Activated CD8-positive, alpha-beta memory T cell treated with anti-CD3 and anti-CD28 coated beads, Interleukin-2, amount 10 ng/mL, durations not matched to agents 7 days and 5 days (primary cell): ENCODE data around the gene BMPR1A. TPM values are rescaled to one million over a fixed set of nuclear protein-coding genes. Genes with fewer than 3 reads are reported as not detected.
"Not testable (repeated sequence)": the region's sequence is repeated elsewhere in the genome, so short reads cannot be mapped to it uniquely, and the experiment has no call there.

ENCODE experiments used
- ATAC-seq: fragments of 150-1000 bp; cut with Tn5 transposase; one replicate; pipeline ENCODE4 v1.10.0; 2021; ENCODE audit warnings: moderate library complexity
- CTCF ChIA-PET: fragments of 350-600 bp; sonication (Branson Sonifier 250); formaldehyde crosslinking; loops from one replicate; lab custom pipeline; 2021; ENCODE audit warnings: antibody characterized with exemption; lab: Charles Lee
- DNase-seq: peaks from one replicate; pipeline ENCODE4 v3.0.0-alpha.2; 2020
- H3K27ac Mint-ChIP-seq: one replicate; pipeline ENCODE4 v1.8.0; 2021; ENCODE audit warnings: mild to moderate bottlenecking, mixed read lengths
- H3K27me3 Mint-ChIP-seq: one replicate; pipeline ENCODE4 v1.8.0; 2021; ENCODE audit warnings: mixed read lengths
- H3K36me3 Mint-ChIP-seq: one replicate; pipeline ENCODE4 v1.8.0; 2021; ENCODE audit warnings: mild to moderate bottlenecking, mixed read lengths
- H3K4me1 Mint-ChIP-seq: one replicate; pipeline ENCODE4 v1.8.0; 2021; ENCODE audit warnings: mixed read lengths
- H3K4me3 Mint-ChIP-seq: one replicate; pipeline ENCODE4 v1.8.0; 2021; ENCODE audit warnings: mild to moderate bottlenecking, moderate library complexity, mixed read lengths
- H3K9me3 Mint-ChIP-seq: one replicate; pipeline ENCODE4 v1.8.0; 2022; ENCODE audit warnings: low read depth, mixed read lengths
- total RNA-seq, 2 experiments: library from RNA; stranded (reverse); gene quantifications; one replicate each; pipeline ENCODE4 v1.2.3, GENCODE V29; 2021

BMPR1A gene
- total RNA-seq, 2 experiments from 2014 or later = 17.1 to 19.5 TPM

DNA sequence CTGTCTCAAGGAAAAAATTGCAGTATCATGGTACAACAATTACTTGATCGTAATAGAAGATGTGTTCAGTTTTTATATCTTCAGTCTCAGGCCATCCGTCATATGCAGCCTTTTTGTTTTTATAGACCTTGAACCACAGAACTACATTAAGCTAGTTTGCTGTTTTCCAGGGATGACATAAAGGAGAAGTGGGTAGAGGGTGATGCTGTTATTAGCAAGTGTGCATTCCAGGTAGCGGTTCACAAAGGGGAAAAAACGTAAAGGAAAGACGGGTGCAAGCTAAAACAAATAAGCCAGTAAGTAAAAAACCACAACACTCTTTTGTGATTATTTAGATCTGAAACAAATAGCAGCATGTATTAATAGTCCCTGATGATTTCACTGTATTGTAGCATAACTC is 71.7 kb downstream of the BMPR1A start:
- Mint-ChIP-seq H3K9me3 (no peaks in the 10 kb centered on the region), H3K27ac (no peak overlapping the region), H3K4me1 (no peaks in the 10 kb centered on the region), H3K27me3 (no peaks in the 10 kb centered on the region), H3K4me3 (no peak overlapping the region), H3K36me3 (peaks cover 3% of the 10 kb centered on the region)
- DNase-seq (no peak), ATAC-seq (no peak)
- CTCF ChIA-PET = no interaction called here

DNA sequence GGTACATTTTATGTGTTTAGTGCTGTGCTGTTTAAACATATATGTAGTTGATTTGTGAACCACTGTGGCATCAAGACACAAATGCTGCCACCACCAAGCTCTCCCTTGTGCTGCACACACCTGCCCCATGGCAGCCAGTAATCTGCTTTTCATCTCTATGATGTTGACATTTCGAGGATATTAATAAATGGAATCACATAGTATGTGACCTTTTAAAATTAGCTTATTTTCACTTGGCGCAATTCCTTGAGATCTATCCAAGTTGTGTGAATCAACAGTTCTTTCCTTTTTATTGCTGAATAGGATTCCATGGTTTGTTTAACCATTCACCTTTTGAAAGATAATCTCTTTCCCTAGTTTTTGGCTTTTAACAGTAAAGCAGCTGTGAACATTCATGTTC is 73.1 kb downstream of the BMPR1A start:
- Mint-ChIP-seq H3K9me3 (no peaks in the 10 kb centered on the region), H3K4me3 (no peak overlapping the region), H3K36me3 (peaks cover 3% of the 10 kb centered on the region), H3K27ac (no peak overlapping the region), H3K27me3 (no peaks in the 10 kb centered on the region), H3K4me1 (no peaks in the 10 kb centered on the region)
- DNase-seq (no peak), ATAC-seq (no peak)
- CTCF ChIA-PET = no interaction called here

DNA sequence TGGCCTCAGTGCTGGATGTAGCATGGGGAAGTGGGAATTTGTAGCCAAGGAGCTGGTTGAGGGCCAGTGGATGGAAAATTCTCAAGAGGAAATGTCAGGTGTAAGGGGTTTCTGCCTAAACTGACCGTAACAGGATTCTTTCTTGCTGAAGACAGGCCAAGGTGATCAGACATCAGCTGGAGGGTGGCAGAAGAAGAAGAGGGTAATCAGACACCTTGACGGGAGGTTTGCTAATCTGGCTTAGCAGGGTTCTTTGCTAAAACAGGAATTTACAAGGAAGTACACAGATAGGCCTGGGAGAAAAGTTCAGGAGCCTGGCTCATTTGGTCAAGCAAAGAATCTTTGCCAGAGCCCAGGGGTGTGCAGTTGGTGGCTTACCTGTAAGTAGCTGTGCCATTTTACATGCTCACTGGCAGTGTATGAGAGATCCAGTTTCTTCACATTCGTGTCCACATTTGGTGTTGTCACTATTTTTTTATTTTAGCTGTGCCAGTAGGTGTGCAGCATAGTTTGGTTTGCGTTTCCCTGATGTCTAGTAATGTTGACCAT is 73.7 kb downstream of the BMPR1A start:
- H3K4me3 Mint-ChIP-seq = no peak overlapping the region
- H3K36me3 Mint-ChIP-seq = peaks cover 3% of the 10 kb centered on the region
- H3K27me3 Mint-ChIP-seq = no peaks in the 10 kb centered on the region
- DNase-seq (no peak), ATAC-seq (no peak)
- H3K4me1 Mint-ChIP-seq = peaks cover 4% of the 10 kb centered on the region
- no peak overlapping the region for H3K27ac Mint-ChIP-seq
- CTCF ChIA-PET = no interaction called here
- H3K9me3 Mint-ChIP-seq = no peaks in the 10 kb centered on the region

DNA sequence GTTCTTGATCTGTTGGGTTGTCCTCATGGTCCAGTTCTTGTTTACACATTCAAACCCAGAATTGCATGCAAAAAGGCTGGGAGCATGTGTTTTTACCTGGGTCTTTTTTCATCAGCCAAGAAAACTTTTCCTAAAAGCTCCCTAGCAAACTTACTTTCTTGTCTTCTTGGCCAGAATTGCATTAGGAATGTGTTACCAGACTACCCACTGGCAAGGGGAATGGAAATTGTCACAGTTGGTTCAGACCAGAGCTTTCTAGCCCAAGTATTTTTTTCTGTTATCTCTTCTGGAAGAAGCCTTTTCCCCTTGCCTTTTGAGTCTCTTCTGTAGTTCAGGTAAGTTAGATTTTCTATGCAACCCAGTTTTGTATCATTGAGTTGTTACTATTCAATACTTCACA is 77.5 kb downstream of the BMPR1A start:
- Mint-ChIP-seq H3K27ac (no peak overlapping the region), H3K27me3 (no peaks in the 10 kb centered on the region), H3K9me3 (no peaks in the 10 kb centered on the region), H3K4me3 (no peak overlapping the region), H3K36me3 (peaks cover 3% of the 10 kb centered on the region), H3K4me1 (peaks cover 10% of the 10 kb centered on the region)
- CTCF ChIA-PET = interaction anchor here (0.7 kb wide), 1 partner anchor 105 kb away, joined by 4 read pairs; no protein-coding TSS in a partner anchor
- DNase-seq = no peak
- ATAC-seq = no peak

DNA sequence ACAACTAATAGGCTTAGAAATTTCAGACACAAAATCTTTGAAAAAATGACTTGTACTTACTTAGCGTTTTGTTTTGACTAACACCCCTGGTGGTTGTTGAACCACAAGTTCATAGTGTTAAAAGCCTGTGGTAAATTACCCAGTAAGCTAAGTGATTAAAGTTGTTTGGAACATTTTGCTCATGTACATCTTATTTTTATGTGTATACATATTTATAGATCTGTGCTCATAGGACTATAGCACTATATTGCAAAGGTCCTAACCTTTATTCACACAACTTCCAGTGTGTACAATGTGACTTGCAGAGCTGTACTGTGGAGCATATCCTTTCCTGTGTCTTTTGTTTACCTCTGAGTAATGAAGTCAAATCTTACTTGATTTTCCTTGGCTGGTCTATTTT is 79.6 kb downstream of the BMPR1A start:
- no peak overlapping the region for H3K27ac Mint-ChIP-seq
- H3K4me1 Mint-ChIP-seq = peaks cover 10% of the 10 kb centered on the region
- no peak overlapping the region for H3K4me3 Mint-ChIP-seq
- DNase-seq = no peak
- H3K36me3 Mint-ChIP-seq = peaks cover 6% of the 10 kb centered on the region
- CTCF ChIA-PET = interaction anchor here (0.8 kb wide), 2 partner anchors 10 to 103 kb away, joined by 3 to 5 read pairs; no protein-coding TSS in a partner anchor
- H3K9me3 Mint-ChIP-seq = no peaks in the 10 kb centered on the region
- peak; percentile 70 for ATAC-seq
- no peaks in the 10 kb centered on the region for H3K27me3 Mint-ChIP-seq

DNA sequence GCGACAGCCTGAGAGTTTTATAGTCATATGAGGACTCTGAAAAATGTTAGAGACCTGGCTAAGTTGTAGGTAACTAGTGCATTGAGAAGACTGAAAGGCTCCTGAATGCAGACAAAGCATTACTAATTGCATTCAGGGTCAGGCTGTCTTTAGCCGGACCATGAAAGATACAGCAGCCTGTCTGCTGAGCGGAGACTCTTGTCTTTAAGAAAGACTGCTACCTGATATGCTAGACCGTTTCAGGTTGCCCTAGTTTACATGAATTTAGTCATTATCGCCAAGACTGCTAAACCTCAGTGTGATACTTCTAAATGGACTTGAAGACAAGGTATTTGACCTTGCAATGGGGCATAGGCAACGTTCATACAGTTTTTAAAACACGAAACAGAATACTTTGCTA is 81.2 kb downstream of the BMPR1A start:
- DNase-seq (no peak), ATAC-seq (no peak)
- CTCF ChIA-PET = no interaction called here
- Mint-ChIP-seq H3K36me3 (peaks cover 10% of the 10 kb centered on the region), H3K4me1 (peaks cover 10% of the 10 kb centered on the region), H3K4me3 (no peak overlapping the region), H3K27ac (no peak overlapping the region), H3K9me3 (no peaks in the 10 kb centered on the region), H3K27me3 (no peaks in the 10 kb centered on the region)

DNA sequence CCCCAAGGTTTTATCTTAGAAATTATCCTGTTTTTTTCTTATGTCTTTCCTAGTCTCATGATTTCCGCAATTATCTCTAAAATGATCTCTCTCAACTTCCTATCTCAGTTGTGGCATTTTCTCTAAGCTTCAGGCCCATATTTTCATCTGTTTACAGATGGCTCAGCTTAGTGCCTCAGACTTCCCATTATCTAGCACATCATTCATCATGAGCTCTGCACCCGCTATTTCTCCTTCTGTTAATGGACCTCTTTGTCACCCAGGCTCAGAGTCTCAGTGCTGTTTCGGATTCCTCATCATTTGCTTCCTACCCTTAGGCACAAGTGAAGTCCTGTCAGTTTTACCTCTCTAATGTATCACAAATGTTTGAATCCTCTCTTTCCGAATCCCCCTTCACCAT is 84.1 kb downstream of the BMPR1A start:
- no peaks in the 10 kb centered on the region for H3K9me3 Mint-ChIP-seq
- H3K27ac Mint-ChIP-seq = no peak overlapping the region
- H3K27me3 Mint-ChIP-seq = no peaks in the 10 kb centered on the region
- H3K4me1 Mint-ChIP-seq = peaks cover 5% of the 10 kb centered on the region
- CTCF ChIA-PET = interaction anchor here (1.4 kb wide), 1 partner anchor 9 kb away, joined by 3 read pairs; no protein-coding TSS in a partner anchor
- H3K4me3 Mint-ChIP-seq = no peak overlapping the region
- peaks cover 14% of the 10 kb centered on the region for H3K36me3 Mint-ChIP-seq
- DNase-seq (no peak), ATAC-seq (no peak)

DNA sequence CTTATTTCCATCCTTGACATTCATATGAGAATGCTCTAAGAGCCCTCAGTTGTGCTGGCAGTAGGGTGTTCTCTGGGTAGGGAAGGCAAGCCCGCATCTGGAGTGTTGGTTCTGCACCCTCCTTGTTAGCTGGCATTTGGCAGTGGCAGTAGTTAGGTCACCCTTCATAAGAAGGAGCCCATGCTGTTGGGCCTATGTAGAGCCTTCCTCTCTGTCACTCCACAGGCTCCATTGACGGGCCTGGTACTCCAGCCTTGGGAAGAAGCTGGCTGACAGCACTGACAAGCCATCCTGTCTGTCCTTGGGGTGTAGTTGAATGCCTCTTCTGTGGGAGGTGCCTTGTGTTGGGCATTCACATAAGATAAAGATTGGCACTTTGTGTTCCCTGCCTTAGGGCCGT is 89.7 kb downstream of the BMPR1A start:
- Mint-ChIP-seq H3K27me3 (no peaks in the 10 kb centered on the region), H3K9me3 (no peaks in the 10 kb centered on the region), H3K4me3 (no peak overlapping the region), H3K27ac (no peak overlapping the region), H3K4me1 (peaks cover 3% of the 10 kb centered on the region), H3K36me3 (peaks cover 12% of the 10 kb centered on the region)
- ATAC-seq = no peak
- no peak for DNase-seq
- CTCF ChIA-PET = interaction anchor here (0.8 kb wide), 1 partner anchor 10 kb away, joined by 3 read pairs; no protein-coding TSS in a partner anchor

DNA sequence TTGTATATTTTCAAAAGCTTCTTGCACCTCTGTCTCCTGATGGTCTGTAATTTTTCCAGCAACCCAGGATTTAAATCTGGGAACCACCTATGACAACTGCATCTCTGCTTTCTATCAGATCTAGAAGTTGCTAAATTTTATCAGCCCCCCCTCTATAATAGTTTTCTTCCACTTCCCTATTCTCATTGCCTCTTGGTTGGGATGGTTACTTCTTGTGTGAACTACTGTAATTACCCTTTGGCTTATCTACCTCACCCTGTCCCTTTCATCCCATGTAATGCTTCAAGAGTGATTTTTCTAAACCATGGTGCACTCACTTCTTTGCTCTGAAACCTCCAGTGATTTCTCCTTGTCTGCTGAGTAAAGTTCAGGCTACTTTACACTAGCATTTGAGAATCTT is 92.3 kb downstream of the BMPR1A start:
- peaks cover 3% of the 10 kb centered on the region for H3K9me3 Mint-ChIP-seq
- H3K36me3 Mint-ChIP-seq = peaks cover 11% of the 10 kb centered on the region
- peaks cover 3% of the 10 kb centered on the region for H3K4me1 Mint-ChIP-seq
- DNase-seq (no peak), ATAC-seq (no peak)
- H3K4me3 Mint-ChIP-seq = no peak overlapping the region
- CTCF ChIA-PET = no interaction called here
- H3K27me3 Mint-ChIP-seq = no peaks in the 10 kb centered on the region
- no peak overlapping the region for H3K27ac Mint-ChIP-seq

DNA sequence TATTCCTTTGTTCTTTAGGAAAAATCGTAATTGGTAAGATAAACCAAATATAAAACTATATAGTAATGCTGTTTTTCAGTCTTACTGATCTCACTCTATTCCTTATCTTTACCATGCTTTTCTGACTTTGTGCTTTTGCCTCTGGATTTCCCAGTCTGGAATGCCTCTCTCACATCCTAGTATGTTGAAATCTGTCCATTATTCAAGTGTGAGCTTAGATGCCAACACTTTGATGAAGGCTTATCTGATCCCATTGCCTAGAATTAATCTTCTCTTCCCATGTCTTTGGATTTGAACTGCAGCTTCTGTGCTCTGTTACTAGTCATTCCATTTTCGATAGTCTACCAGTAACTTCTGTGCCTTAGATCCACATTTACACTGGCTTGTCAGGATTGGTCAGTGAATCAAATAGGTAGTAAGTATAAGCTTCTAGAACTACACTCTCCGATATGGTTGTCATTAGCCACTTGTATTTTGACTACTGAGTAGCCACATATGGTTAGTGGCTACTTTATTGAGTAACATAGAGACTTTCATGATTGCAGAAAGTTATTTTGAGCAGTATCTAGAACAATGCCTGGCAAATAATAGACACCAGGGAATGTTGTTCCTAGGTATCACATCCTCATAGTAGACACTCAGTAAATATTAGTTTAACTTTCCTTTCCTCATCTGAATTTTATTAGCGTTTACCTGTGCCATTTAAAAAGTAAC is 92.9 kb downstream of the BMPR1A start:
- no peaks in the 10 kb centered on the region for H3K27me3 Mint-ChIP-seq
- H3K27ac Mint-ChIP-seq = no peak overlapping the region
- CTCF ChIA-PET = interaction anchor here (0.8 kb wide), 1 partner anchor 9 kb away, joined by 3 read pairs; no protein-coding TSS in a partner anchor
- H3K36me3 Mint-ChIP-seq = peaks cover 13% of the 10 kb centered on the region
- DNase-seq = no peak
- H3K4me3 Mint-ChIP-seq = no peak overlapping the region
- peaks cover 3% of the 10 kb centered on the region for H3K9me3 Mint-ChIP-seq
- H3K4me1 Mint-ChIP-seq = peaks cover 3% of the 10 kb centered on the region
- no peak for ATAC-seq

DNA sequence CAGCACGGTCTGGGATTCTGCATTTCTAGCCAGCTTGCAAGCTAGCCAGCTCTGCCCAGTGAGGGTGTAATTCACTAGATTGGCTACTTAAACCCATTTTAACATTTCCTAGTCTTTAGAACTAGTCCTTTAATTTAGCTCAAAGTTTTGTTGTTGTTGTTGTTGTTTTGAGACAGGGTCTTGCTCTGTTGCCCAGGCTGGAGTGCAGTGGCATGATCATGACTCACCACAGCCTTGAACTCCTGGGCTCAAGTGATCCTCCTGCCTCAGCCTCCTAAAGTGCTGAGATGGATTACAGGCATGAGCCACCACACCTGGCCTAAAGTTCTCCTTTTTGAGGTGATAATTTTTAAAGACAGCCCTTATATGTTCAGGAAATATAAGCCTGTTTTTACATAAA is 94.1 kb downstream of the BMPR1A start:
- CTCF ChIA-PET = interaction anchor here (1.1 kb wide), 1 partner anchor 27 kb away, joined by 3 read pairs; no protein-coding TSS in a partner anchor

DNA sequence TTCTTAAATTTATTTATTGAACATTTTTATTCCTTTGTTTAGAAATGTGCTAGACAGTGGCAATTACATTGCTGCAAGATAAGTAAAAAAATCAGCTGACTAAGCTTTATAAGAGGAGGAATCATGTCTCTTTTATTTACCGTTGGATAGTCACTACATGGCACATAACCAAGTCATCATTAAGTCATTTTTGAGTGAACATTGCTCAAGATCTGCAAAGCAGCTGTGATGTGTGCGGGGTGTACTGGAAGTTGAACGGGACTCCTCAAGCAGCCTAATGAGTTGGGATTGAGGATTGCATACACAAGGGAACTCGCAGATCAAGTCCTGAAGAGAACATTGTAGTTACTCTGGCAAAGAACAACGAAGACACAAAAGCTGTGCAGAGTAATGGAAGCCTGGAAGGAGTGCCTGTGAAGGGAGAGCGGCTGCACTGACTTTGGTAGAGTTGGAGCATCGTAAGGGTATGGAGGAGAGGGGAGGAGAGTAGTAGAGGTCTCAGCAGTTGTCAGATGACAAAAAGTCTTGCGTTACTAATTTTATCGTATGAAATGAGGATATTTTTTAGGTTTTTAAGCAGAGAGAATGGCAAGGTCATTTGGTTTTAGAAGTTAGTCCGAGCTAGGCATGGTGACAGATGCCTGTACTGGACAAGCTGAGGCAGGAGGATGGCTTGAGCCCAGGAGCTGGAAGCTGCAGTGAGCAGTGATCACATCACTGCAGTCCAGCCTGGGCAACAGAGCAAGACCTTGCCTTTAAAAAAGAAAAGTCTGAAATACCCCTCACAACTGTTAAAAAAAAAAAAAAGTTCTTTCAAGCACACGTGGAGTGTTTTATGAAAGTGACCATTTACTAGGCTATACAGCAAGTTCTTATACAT is 95.1 kb downstream of the BMPR1A start:
- ATAC-seq (no peak), DNase-seq (no peak)
- peaks cover 3% of the 10 kb centered on the region for H3K9me3 Mint-ChIP-seq
- CTCF ChIA-PET = interaction anchor here (1.1 kb wide), 1 partner anchor 26 kb away, joined by 3 read pairs; no protein-coding TSS in a partner anchor
- peaks cover 17% of the 10 kb centered on the region for H3K36me3 Mint-ChIP-seq
- no peak overlapping the region for H3K4me3 Mint-ChIP-seq
- no peaks in the 10 kb centered on the region for H3K27me3 Mint-ChIP-seq
- no peak overlapping the region for H3K27ac Mint-ChIP-seq
- peaks cover 3% of the 10 kb centered on the region for H3K4me1 Mint-ChIP-seq

More for the DNA sequence above, 94.1 kb downstream of the BMPR1A start:
- no peak overlapping the region for H3K27ac Mint-ChIP-seq
- H3K27me3 Mint-ChIP-seq = no peaks in the 10 kb centered on the region
- H3K4me3 Mint-ChIP-seq = no peak overlapping the region
- ATAC-seq (no peak), DNase-seq (no peak)
- peaks cover 3% of the 10 kb centered on the region for H3K9me3 Mint-ChIP-seq
- peaks cover 3% of the 10 kb centered on the region for H3K4me1 Mint-ChIP-seq
- peaks cover 13% of the 10 kb centered on the region for H3K36me3 Mint-ChIP-seq

DNA sequence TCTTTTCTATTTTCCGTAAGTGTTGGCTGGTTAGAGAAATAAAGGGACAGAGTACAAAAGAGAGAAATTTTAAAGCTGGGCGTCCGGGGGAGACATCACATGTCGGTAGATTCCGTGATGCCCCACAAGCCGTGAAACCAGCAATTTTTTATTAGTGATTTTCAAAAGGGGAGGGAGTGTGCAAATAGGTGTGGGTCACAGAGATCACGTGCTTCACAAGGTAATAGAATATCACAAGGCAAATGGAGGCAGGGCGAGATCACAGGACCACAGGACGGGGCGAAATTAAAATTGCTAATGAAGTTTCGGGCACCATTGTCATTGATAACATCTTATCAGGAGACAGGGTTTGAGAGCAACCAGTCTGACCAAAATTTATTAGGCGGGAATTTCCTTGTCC is 97.2 kb downstream of the BMPR1A start:
- ATAC-seq, H3K9me3 Mint-ChIP-seq, DNase-seq, H3K4me3 Mint-ChIP-seq, H3K4me1 Mint-ChIP-seq, H3K27ac Mint-ChIP-seq, CTCF ChIA-PET, H3K27me3 Mint-ChIP-seq: not testable (repeated sequence)
- peaks cover 17% of the 10 kb centered on the region for H3K36me3 Mint-ChIP-seq
